SJSA1 (cell line): Measurements from ENCODE around the gene SHROOM3. TPM values are rescaled to one million over a fixed set of nuclear protein-coding genes. Genes with fewer than 3 reads are reported as not detected.

Experiments used
- DNase-seq, 2 experiments: peaks; one replicate each; pipeline ENCODE4 v3.0.0-alpha.2; 2015 to 2020; ENCODE audit warnings: low spot score in 2 of 2, low read depth in 1 of 2
- H3K27ac ChIP-seq: fragments of 250-450 bp; sonication (Bioruptor Pico); 2 replicates; pipeline ENCODE4 v1.5.1; 2020; ENCODE audit warnings: mild to moderate bottlenecking, moderate library complexity
- H3K27me3 ChIP-seq: fragments of 250-450 bp; sonication (Bioruptor Pico); replicated peaks from 2 replicates; pipeline ENCODE4 v1.5.1; 2020; ENCODE audit warnings: mild to moderate bottlenecking, moderate library complexity
- H3K36me3 ChIP-seq: fragments of 250-450 bp; sonication (Bioruptor Pico); 2 replicates; pipeline ENCODE4 v1.5.1; 2020; ENCODE audit warnings: mild to moderate bottlenecking
- H3K4me1 ChIP-seq: fragments of 250-450 bp; sonication (Bioruptor Pico); replicated peaks from 2 replicates; pipeline ENCODE4 v1.6.1; 2021; ENCODE audit warnings: mild to moderate bottlenecking
- H3K4me3 ChIP-seq: fragments of 250-450 bp; sonication (Bioruptor Pico); 2 replicates; pipeline ENCODE4 v1.5.1; 2020; ENCODE audit warnings: mild to moderate bottlenecking
- H3K9me3 ChIP-seq: fragments of 250-450 bp; sonication (Bioruptor Pico); replicated peaks from 2 replicates; pipeline ENCODE4 v1.5.1; 2020; ENCODE audit warnings: mild to moderate bottlenecking
- total RNA-seq: library from RNA; depleted of rRNA; stranded (reverse); fragments of >200 nt; shearing (Covaris generic); gene quantifications from 2 replicates; pipeline ENCODE4 v1.2.3, GENCODE V29; 2014

The SHROOM3 gene
- total RNA-seq, 1 experiment from 2014 or later = 18.7 TPM

DNA sequence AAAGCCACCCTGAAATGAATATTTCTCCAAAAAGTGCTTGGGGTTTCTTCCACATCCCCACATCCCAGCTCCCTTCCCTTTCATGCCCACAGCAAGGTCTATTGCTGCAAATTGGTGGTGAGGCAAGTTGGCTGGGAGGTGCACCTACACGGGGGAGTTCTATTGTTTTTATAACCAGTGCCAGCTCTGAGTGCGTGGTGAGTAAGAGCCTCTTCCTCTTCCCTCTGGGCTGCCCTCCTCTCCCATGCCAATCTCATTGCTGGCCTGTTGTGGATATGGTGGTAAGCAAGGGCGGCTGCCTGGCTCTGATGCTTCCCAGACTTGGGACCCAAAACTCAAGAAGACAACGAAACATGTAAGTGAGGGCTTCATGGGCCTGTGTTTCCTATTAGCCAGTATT lies 204.3 kb downstream of the SHROOM3 start:
- H3K27ac ChIP-seq = no peak overlapping the region
- H3K36me3 ChIP-seq = no peaks in the 10 kb centered on the region
- no peaks in the 10 kb centered on the region for H3K27me3 ChIP-seq
- no peak overlapping the region for H3K4me3 ChIP-seq
- H3K9me3 ChIP-seq = no peaks in the 10 kb centered on the region
- peaks cover 17% of the 10 kb centered on the region for H3K4me1 ChIP-seq
- no peak for DNase-seq

DNA sequence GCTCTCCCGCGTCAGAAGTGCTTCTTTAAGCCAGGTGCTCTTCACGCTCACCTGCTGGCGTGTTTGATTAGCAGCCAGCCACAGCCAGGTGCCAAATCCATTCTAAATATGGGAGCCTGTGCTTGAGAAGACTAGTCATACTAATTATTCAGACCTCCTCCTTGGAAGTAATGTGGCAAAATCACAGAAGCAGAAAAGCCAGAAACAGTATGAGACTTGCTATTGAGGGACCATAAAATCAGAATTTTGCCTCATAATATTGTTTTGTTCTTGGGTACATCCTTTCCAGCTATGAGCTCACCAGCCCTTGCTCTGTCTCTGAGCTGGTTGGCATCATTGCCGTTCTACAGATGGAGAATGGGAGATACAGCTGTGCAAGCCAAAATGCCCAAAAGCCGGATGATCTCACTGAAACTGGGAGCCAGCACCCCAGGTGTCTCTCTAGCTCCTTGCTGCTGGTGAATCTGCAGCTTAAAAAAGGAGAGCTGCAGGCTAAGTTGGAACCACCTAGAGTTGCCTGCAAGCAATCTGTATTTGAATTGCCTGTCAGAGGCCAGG lies 205.4 kb downstream of the SHROOM3 start:
- Histone ChIP-seq H3K9me3 (no peaks in the 10 kb centered on the region), H3K4me1 (peaks cover 16% of the 10 kb centered on the region), H3K27ac (no peak overlapping the region), H3K27me3 (no peaks in the 10 kb centered on the region), H3K4me3 (no peak overlapping the region), H3K36me3 (no peaks in the 10 kb centered on the region)
- no peak for DNase-seq

DNA sequence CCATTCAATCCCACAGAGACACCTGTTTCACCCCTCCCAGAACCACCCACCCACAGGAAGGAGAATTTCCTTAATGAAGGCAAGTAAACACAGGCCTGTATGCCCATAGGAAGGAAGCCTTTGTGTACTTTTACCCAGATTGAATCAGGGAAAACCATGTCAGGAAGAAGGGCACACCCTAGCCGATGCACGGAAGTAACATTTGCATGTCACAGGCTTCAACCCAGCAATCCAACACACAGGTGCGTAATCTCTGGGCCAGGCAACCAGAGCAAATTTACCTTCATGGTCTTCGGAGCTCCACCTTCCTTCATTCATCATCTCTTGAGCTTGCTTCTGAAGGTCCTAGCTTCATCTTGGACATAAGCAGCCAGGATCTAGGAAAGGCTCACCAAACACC lies 206.3 kb downstream of the SHROOM3 start:
- no peak overlapping the region for H3K27ac ChIP-seq
- H3K27me3 ChIP-seq = no peaks in the 10 kb centered on the region
- DNase-seq = no peak
- H3K9me3 ChIP-seq = no peaks in the 10 kb centered on the region
- peaks cover 20% of the 10 kb centered on the region for H3K4me1 ChIP-seq
- no peaks in the 10 kb centered on the region for H3K36me3 ChIP-seq
- no peak overlapping the region for H3K4me3 ChIP-seq

DNA sequence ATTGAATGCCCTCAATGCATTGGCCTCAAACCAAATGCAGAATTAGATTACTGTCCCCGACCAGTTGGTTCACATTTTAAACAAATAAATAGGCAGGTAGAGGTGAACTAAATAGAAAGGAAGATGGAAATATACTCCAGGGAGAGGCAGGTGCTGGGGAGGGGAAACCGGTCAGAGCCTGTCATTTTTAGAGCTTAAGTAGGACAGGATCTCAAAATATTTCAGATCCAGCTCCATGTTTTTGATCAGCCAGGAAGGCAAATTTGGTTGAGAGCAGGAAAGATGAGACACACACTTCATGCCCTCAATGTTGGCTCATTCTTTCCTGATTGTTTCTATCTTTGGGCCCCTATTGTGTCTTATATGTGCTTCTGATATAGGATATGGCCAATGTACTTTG lies 206.7 kb downstream of the SHROOM3 start:
- Histone ChIP-seq H3K9me3 (no peaks in the 10 kb centered on the region), H3K4me3 (no peak overlapping the region), H3K27me3 (no peaks in the 10 kb centered on the region), H3K27ac (no peak overlapping the region), H3K4me1 (peaks cover 20% of the 10 kb centered on the region), H3K36me3 (no peaks in the 10 kb centered on the region)
- no peak for DNase-seq

DNA sequence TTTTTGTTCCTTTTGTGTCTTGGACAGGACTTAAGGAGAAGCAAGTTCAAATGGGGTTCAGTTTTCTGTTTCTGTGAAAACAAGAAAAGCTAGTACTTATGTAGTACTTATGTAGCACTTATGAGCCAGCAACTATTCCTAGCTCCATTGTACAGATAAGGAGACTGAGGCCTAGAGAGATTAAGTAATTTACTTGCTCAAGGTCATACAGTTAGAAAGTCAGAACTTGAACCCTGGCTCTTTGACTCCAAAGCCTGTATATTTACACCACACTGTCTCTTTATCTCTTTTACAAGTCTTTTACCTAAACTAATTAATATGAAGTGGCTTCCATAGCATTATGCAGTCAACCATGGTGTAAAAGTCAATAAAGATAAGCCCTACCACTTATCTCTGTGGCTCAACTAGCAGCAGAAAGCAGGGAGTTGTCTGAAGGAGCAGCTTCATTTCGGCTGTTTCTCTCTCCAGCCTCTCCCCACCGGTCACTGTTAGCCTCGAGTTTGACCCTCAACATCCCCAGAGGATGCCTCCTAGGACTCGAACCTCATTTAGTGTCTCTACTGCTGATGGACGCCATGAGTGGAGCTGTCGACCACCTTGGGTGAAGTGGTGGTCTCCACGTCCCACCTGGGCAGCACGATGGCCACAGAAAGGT lies 209.9 kb downstream of the SHROOM3 start:
- H3K4me3 ChIP-seq = no peak overlapping the region
- H3K27me3 ChIP-seq = no peaks in the 10 kb centered on the region
- no peak for DNase-seq
- no peak overlapping the region for H3K27ac ChIP-seq
- no peaks in the 10 kb centered on the region for H3K9me3 ChIP-seq
- H3K4me1 ChIP-seq = peaks cover 12% of the 10 kb centered on the region
- no peaks in the 10 kb centered on the region for H3K36me3 ChIP-seq

DNA sequence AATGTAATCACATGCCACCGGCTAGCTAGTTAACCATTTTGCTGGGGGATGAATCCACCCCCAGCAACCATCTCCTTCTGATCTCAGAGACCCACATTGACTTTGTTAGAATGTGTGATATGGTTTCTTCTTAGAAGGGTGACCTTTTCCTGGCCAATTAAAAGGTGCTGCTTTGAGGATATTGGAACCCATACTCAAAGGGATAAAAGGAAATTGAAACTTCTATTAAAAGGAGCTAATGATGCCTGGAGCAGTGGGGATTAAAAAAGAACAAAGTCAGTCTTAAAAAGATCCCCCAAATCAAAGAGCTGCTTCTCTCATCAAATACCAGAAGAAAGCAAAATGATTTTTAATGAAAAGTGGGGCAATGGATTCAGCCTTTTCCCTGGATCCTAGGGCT lies 214.1 kb downstream of the SHROOM3 start:
- H3K27ac ChIP-seq = no peak overlapping the region
- DNase-seq = no peak
- no peaks in the 10 kb centered on the region for H3K9me3 ChIP-seq
- no peaks in the 10 kb centered on the region for H3K36me3 ChIP-seq
- H3K27me3 ChIP-seq = no peaks in the 10 kb centered on the region
- H3K4me3 ChIP-seq = no peak overlapping the region
- peaks cover 12% of the 10 kb centered on the region for H3K4me1 ChIP-seq

DNA sequence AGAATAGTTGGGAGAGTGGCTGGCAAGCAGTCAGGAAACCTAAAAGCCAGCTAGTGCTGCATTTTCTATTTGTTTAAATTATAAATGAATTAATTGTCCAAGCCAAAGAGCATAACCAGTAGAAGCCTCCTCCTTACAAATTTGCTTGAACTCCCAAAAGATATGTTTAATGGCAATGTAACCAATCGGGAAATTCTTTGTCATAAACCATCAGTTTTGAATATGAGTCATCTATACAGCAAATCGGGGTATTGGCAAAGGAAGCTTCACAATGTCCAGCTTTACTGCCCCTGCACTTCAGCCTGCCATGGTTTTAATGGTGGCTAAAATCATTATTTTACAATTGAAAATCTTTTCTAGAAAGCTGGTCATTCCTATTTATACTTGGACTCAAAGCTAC lies 216.6 kb downstream of the SHROOM3 start:
- Histone ChIP-seq H3K9me3 (no peaks in the 10 kb centered on the region), H3K27me3 (no peaks in the 10 kb centered on the region), H3K4me1 (peaks cover 4% of the 10 kb centered on the region; the same call in 1 of the 2 replicates), H3K4me3 (no peak overlapping the region), H3K27ac (no peak overlapping the region), H3K36me3 (no peaks in the 10 kb centered on the region)
- no peak for DNase-seq

DNA sequence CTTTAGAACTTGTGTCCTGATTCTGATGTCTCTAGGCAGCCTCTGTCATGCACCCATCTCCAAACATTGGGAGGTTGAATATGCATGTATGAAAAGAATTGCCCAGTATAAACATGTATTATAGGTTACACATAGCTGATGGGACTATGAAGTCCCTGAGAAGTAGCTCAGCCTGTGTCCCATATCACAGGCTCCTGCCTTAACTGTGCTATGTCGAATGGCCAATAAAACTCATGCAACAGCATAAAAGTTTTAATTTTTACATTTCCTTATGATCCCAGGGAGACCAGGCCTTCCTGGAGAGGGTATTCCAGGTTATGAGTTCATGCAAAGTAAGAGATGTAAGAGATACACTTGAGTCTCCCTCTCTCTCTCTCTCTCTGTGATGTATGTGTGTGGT lies 217.4 kb downstream of the SHROOM3 start:
- H3K36me3 ChIP-seq = no peaks in the 10 kb centered on the region
- no peak for DNase-seq
- no peak overlapping the region for H3K4me3 ChIP-seq
- H3K4me1 ChIP-seq = peaks cover 7% of the 10 kb centered on the region
- no peaks in the 10 kb centered on the region for H3K9me3 ChIP-seq
- H3K27me3 ChIP-seq = no peaks in the 10 kb centered on the region
- H3K27ac ChIP-seq = no peak overlapping the region

DNA sequence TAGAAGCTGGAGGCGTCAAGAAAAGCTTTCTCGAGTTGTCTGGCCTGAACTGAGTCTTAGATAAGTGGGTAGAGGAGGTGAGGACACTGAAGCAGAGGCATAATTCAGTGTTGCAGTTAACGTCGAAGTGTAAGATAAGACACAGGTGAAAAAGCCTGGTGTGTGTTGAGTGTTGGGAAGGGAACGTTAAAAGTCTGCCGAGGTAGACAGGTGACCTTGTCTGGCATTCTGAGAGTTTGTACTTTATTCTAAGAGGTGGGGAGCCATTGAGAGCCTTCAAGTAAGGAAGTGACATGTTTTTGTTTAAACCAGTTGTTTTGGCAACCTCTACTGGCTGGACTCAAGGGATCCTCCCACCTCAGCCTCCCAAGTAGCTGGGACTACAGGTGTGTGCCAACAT lies 219.1 kb downstream of the SHROOM3 start:
- H3K4me3 ChIP-seq = no peak overlapping the region
- H3K9me3 ChIP-seq = no peaks in the 10 kb centered on the region
- DNase-seq = no peak
- H3K27ac ChIP-seq = no peak overlapping the region
- no peaks in the 10 kb centered on the region for H3K36me3 ChIP-seq
- H3K27me3 ChIP-seq = no peaks in the 10 kb centered on the region
- H3K4me1 ChIP-seq = peaks cover 24% of the 10 kb centered on the region

DNA sequence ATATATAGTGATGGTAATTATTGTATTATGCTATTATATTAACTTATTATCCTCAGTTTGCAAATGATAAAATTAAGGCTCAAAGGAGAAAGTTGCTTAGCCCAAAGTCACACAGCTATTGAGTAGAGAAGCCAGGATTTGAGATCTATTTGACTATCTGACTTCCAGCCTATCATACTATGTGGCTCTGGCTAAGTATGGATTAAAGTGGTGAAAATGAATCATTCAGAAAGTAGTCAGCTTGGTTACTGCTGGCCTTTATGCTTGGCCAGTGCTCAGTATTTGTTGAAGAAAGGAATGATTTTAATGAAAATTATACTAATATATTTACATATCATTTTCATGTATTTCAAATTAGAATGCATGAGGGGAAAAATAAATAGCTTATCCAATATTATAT lies 219.8 kb downstream of the SHROOM3 start:
- Histone ChIP-seq H3K4me3 (no peak overlapping the region), H3K9me3 (no peaks in the 10 kb centered on the region), H3K27ac (no peak overlapping the region), H3K36me3 (no peaks in the 10 kb centered on the region), H3K4me1 (peaks cover 31% of the 10 kb centered on the region), H3K27me3 (no peaks in the 10 kb centered on the region)
- DNase-seq = no peak

DNA sequence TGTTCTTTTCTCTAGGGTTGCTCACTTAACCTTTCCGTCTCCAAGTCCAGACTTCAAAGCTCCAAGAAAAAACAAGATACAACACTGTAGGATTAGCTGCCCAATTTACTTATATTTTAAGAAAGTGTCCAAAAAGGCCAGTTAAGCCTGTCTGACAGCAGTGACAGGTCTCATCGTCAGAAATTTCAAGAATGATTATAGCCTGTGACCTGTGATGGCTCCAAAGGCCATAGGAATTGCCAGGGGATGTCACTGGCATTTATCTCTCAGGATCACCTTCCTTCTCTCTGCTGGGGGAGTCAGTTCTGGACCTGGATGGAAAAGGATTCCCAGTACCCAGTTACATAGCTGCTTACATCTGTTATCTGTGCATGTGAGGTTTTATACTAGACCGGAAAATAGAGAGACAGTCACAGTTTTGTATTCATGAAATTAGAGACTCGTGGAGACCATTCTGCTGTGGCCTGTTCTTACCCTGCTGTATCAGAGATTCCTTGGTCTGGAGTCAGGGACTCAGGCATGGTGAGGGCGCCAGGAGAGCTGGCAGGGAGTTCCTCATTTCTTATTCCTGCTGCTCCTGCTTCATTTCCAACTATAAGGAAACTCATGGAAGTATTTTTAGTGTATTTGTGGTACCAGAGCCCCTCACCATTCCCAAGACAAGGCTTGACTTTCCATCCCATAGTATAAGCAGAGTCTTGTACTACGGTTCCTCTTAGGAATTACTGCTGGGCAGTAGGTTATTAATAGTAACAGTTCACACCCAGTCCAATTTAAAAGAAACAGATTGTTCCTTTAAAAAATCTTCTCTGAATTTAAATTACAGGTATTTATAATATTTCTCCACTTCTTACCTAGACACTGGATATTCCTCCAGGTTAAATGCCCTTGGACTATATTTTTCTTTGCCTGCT lies 220.8 kb downstream of the SHROOM3 start:
- Histone ChIP-seq H3K4me1 (peaks cover 31% of the 10 kb centered on the region), H3K4me3 (no peak overlapping the region), H3K27me3 (no peaks in the 10 kb centered on the region), H3K9me3 (no peaks in the 10 kb centered on the region), H3K36me3 (no peaks in the 10 kb centered on the region), H3K27ac (no peak overlapping the region)
- no peak for DNase-seq

DNA sequence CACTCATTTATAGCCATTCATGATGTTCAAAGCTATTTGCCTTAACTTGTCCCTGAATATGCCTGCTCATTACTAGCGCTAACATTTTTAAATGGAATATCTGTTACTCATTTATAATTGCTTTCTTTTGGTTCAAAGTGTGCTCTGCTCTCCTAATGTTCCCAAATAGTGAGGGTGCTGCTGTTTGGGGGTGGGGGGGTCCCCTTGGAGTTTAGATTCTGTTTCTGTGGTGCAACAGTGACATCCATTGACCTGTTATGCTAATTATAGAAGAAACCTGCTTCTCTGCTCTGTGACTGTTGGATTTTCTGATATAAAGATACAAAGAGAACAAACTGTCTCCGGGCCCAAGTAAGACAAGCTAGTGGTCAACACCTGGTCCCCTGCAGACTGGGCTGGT lies 222.4 kb downstream of the SHROOM3 start:
- peaks cover 31% of the 10 kb centered on the region for H3K4me1 ChIP-seq
- no peak for DNase-seq
- H3K36me3 ChIP-seq = no peaks in the 10 kb centered on the region
- H3K9me3 ChIP-seq = no peaks in the 10 kb centered on the region
- peak overlapping the region; percentile 89 for H3K27ac ChIP-seq
- H3K27me3 ChIP-seq = no peaks in the 10 kb centered on the region
- H3K4me3 ChIP-seq = no peak overlapping the region

DNA sequence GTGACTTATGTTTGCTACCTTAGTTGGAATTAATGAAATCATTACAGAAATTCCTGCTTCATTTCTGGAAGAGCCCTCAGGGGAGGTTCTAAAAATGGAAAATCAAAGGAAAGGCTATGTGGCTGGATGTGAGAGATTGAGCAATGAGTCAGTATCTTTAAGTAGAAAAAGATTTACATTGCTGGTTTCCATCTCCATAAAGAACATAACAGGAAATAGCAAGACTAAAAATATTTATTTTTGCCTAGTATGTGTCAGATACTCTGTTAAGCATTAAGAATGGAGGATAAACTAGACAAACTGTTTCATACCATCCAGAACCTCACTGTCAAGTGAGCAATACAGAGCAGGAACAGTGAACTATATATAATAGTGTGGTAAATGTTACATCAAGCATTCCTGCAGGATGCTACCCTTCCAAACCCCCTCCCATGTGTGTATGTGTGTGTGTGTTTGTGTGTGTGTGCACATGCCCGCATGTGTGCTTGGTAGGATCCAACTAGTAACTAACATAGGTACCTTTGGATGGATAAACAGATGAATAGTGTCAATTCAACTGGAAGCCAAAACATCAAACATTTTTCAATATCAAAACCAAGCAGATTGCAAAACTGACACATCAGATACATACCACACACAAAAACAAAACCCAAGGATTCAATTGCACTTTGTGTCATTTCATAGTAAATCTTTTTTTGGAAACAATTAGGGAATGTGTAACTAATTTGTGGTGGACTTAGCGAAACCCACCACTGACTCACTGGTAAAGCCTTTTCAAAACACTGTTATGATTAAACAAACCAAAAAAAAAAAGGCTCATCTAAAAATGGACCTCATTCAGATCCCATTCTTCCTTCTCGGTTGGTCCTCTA lies 223.4 kb downstream of the SHROOM3 start:
- H3K27me3 ChIP-seq = no peaks in the 10 kb centered on the region
- H3K4me1 ChIP-seq = peaks cover 31% of the 10 kb centered on the region
- peak overlapping the region; percentile 89 for H3K27ac ChIP-seq
- H3K36me3 ChIP-seq = no peaks in the 10 kb centered on the region
- DNase-seq = peak; percentile 61 to 90
- H3K9me3 ChIP-seq = no peaks in the 10 kb centered on the region
- no peak overlapping the region for H3K4me3 ChIP-seq
